H1 (cell line): ENCODE results near the gene DDAH2. TPM values are rescaled to one million over a fixed set of nuclear protein-coding genes. Genes with fewer than 3 reads are reported as not detected.

Experiments used
- CTCF ChIA-PET: fragments of 300-600 bp; sonication (Branson Sonifier 250); formaldehyde crosslinking; loops from one replicate; lab custom pipeline; 2021; ENCODE audit not compliant: partially characterized antibody; lab: Charles Lee
- POLR2A ChIA-PET: fragments of 300-600 bp; sonication (Branson Sonifier 250); formaldehyde crosslinking; loops from one replicate; lab custom pipeline; 2021; ENCODE audit warnings: inconsistent platforms; ENCODE audit not compliant: partially characterized antibody; lab: Charles Lee
- DNase-seq, 2 experiments: peaks; one replicate each; pipeline versions ENCODE4 v3.0.0 to v3.0.0-alpha.2; 2010 to 2022; ENCODE audit warnings: low spot score in 2 of 2, low read depth in 1 of 2, mixed read lengths in 1 of 2
- FAIRE-seq: peaks from 2 replicates; lab custom pipeline; 2011; peaks lifted over from hg19 to GRCh38; lab: Jason Lieb, UNC
- H2AFZ ChIP-seq: 2 replicates; pipeline ENCODE4 v1.8.1; 2012; ENCODE audit warnings: low read length, inconsistent platforms
- H2AK5ac ChIP-seq: 2 replicates; pipeline ENCODE4 v1.6.1; 2013; ENCODE audit warnings: low read depth, low read length
- H2BK120ac ChIP-seq: replicated peaks from 2 replicates; pipeline ENCODE3; 2013; ENCODE audit warnings: low read depth, low read length, inconsistent platforms
- H2BK12ac ChIP-seq: 2 replicates; pipeline ENCODE4 v1.6.1; 2013; ENCODE audit warnings: low read depth, low read length
- H2BK15ac ChIP-seq: 2 replicates; pipeline ENCODE4 v1.6.1; 2013; ENCODE audit warnings: low read length
- H2BK20ac ChIP-seq: 2 replicates; pipeline ENCODE4 v1.6.1; 2013; ENCODE audit warnings: low read length
- H2BK5ac ChIP-seq: 2 replicates; pipeline ENCODE4 v1.6.1; 2013; ENCODE audit warnings: low read depth, low read length
- H3K14ac ChIP-seq: 2 replicates; pipeline ENCODE4 v1.6.1; 2013; ENCODE audit warnings: inconsistent platforms; ENCODE audit not compliant: insufficient read length
- H3K18ac ChIP-seq: 2 replicates; pipeline ENCODE4 v1.6.1; 2013; ENCODE audit warnings: low read length; ENCODE audit errors: extremely low read depth
- H3K23ac ChIP-seq: 2 replicates; pipeline ENCODE4 v1.6.1; 2013; ENCODE audit warnings: inconsistent platforms; ENCODE audit not compliant: insufficient read length
- H3K23me2 ChIP-seq: 2 replicates; pipeline ENCODE4 v1.6.1; 2013; ENCODE audit warnings: low read depth, low read length
- H3K27ac ChIP-seq: 2 replicates; pipeline ENCODE4 v1.6.1; 2011; ENCODE audit warnings: low read depth, low read length, inconsistent platforms
- H3K27me3 ChIP-seq, 4 experiments: replicated peaks in 1 of 4; 1 replicate in 1 of 4; 2 replicates in 3 of 4; pipeline versions ENCODE4 v1.6.1 to v1.8.1; 2011 to 2013; ENCODE audit warnings: low read length in 3 of 4, mild to moderate bottlenecking in 3 of 4, inconsistent platforms in 2 of 4, mixed read lengths in 2 of 4, moderate library complexity in 1 of 4; ENCODE audit not compliant: control insufficient read depth in 3 of 4, insufficient read depth in 3 of 4; ENCODE audit errors: extremely low read depth in 1 of 4
- H3K36me3 ChIP-seq, 4 experiments: 2 replicates each; pipeline versions ENCODE4 v1.6.1 to v1.8.1; 2011 to 2013; ENCODE audit warnings: mild to moderate bottlenecking in 4 of 4, low read length in 3 of 4, moderate library complexity in 2 of 4, control low read depth in 1 of 4, inconsistent platforms in 1 of 4; ENCODE audit not compliant: insufficient read depth in 4 of 4, control insufficient read depth in 2 of 4
- H3K4ac ChIP-seq: replicated peaks from 2 replicates; pipeline ENCODE3; 2013; ENCODE audit warnings: low read length, low read depth, mixed read lengths, inconsistent platforms; ENCODE audit not compliant: insufficient read length
- H3K4me1 ChIP-seq, 4 experiments: replicated peaks in 1 of 4; 1 replicate in 1 of 4; 2 replicates in 3 of 4; pipeline versions ENCODE4 v1.6.1 to v1.8.1; 2011 to 2013; ENCODE audit warnings: low read length in 3 of 4, inconsistent platforms in 2 of 4, mixed read lengths in 1 of 4; ENCODE audit not compliant: insufficient read depth in 4 of 4, control insufficient read depth in 3 of 4
- H3K4me2 ChIP-seq, 2 experiments: 2 replicates each; pipeline versions ENCODE4 v1.6.1 to v1.8.1; 2011 to 2013; ENCODE audit warnings: low read depth in 2 of 2, low read length in 2 of 2, control low read depth in 1 of 2, inconsistent platforms in 1 of 2, mild to moderate bottlenecking in 1 of 2; ENCODE audit not compliant: insufficient read depth in 1 of 2
- H3K4me3 ChIP-seq, 4 experiments: fragments of 200-600, 300-600 bp in 1 of 4; sonication (generic), shearing (Covaris generic), sonication (Bioruptor Twin) in 1 of 4; 2 replicates each; pipeline versions ENCODE4 v1.5.1 to v1.8.1; 2011 to 2016; ENCODE audit warnings: low read length in 4 of 4, low read depth in 3 of 4, control low read depth in 2 of 4, inconsistent platforms in 2 of 4, mild to moderate bottlenecking in 2 of 4, mixed read lengths in 1 of 4, moderate library complexity in 1 of 4; ENCODE audit not compliant: insufficient read depth in 2 of 4; ENCODE audit errors: extremely low read depth in 1 of 4
- H3K56ac ChIP-seq: replicated peaks from 2 replicates; pipeline ENCODE3; 2013; ENCODE audit warnings: low read depth, mild to moderate bottlenecking, mixed read lengths, low read length, inconsistent platforms; ENCODE audit not compliant: insufficient read length
- H3K79me1 ChIP-seq: 2 replicates; pipeline ENCODE4 v1.6.1; 2013; ENCODE audit warnings: low read depth, low read length, control low read depth
- H3K79me2 ChIP-seq, 2 experiments: 2 replicates each; pipeline versions ENCODE4 v1.6.1 to v1.8.1; 2012 to 2013; ENCODE audit warnings: low read length in 2 of 2, mild to moderate bottlenecking in 2 of 2, inconsistent platforms in 1 of 2; ENCODE audit not compliant: insufficient read depth in 2 of 2, control insufficient read depth in 1 of 2
- H3K9ac ChIP-seq, 4 experiments: replicated peaks in 1 of 4; 1 replicate in 1 of 4; 2 replicates in 3 of 4; pipeline versions ENCODE4 v1.6.1 to v1.8.1; 2011 to 2013; ENCODE audit warnings: low read depth in 3 of 4, low read length in 3 of 4, control low read depth in 2 of 4, mild to moderate bottlenecking in 2 of 4, moderate library complexity in 2 of 4, inconsistent platforms in 1 of 4; ENCODE audit errors: extremely low read depth in 1 of 4
- H3K9me3 ChIP-seq, 2 experiments: 2 replicates each; pipeline versions ENCODE4 v1.6.1 to v1.8.1; 2012 to 2013; ENCODE audit warnings: mild to moderate bottlenecking in 2 of 2, moderate library complexity in 2 of 2, control low read depth in 1 of 2, inconsistent platforms in 1 of 2, low read depth in 1 of 2, low read length in 1 of 2, mixed read lengths in 1 of 2; ENCODE audit not compliant: insufficient read depth in 2 of 2
- H4K20me1 ChIP-seq, 2 experiments: replicated peaks in 1 of 2; 2 replicates each; pipeline versions ENCODE3 to v1.8.1; 2011 to 2013; ENCODE audit warnings: inconsistent platforms in 2 of 2, low read length in 2 of 2, mild to moderate bottlenecking in 1 of 2; ENCODE audit not compliant: insufficient read depth in 2 of 2, control insufficient read depth in 1 of 2
- H4K5ac ChIP-seq: 2 replicates; pipeline ENCODE4 v1.6.1; 2013; ENCODE audit warnings: low read length, low read depth, mixed read lengths, inconsistent platforms; ENCODE audit not compliant: insufficient read length
- H4K8ac ChIP-seq: 2 replicates; pipeline ENCODE4 v1.8.0; 2013; ENCODE audit warnings: mild to moderate bottlenecking, moderate library complexity, low read length, inconsistent platforms; ENCODE audit not compliant: insufficient read depth; ENCODE audit errors: extremely low read depth
- H4K91ac ChIP-seq: replicated peaks from 2 replicates; pipeline ENCODE3; 2013; ENCODE audit warnings: low read length, mixed read lengths, inconsistent platforms; ENCODE audit not compliant: insufficient read length
- ATF2 ChIP-seq: IDR thresholded peaks from 2 replicates; pipeline ENCODE4 v1.6.1; 2012; ENCODE audit warnings: low read length, inconsistent platforms
- ATF3 ChIP-seq: IDR thresholded peaks from 2 replicates; pipeline ENCODE4 v1.6.1; 2011; ENCODE audit warnings: low read depth, mild to moderate bottlenecking, low read length; ENCODE audit not compliant: insufficient read depth
- JUND ChIP-seq: IDR thresholded peaks from 2 replicates; pipeline ENCODE4 v1.6.1; 2011; ENCODE audit warnings: mild to moderate bottlenecking, improper control_type of control experiment, low read length
- KDM5A ChIP-seq: fragments of 200-600 bp; IDR thresholded peaks from 2 replicates; pipeline ENCODE4 v1.7.1; 2012; ENCODE audit warnings: mild to moderate bottlenecking, low read length, inconsistent platforms, mixed read lengths
- MAX ChIP-seq: IDR thresholded peaks from 2 replicates; pipeline ENCODE4 v1.6.1; 2012; ENCODE audit warnings: inconsistent platforms
- RAD21 ChIP-seq, 2 experiments: IDR thresholded peaks in 1 of 2; conservative IDR thresholded peaks in 1 of 2; 2 replicates each; pipeline ENCODE4 v1.6.1; 2011; ENCODE audit warnings: low read depth in 2 of 2, low read length in 2 of 2, improper control_type of control experiment in 1 of 2, inconsistent platforms in 1 of 2, mild to moderate bottlenecking in 1 of 2, moderate library complexity in 1 of 2
- SUZ12 ChIP-seq: fragments of 200-600 bp; sonication (generic); IDR thresholded peaks from 2 replicates; pipeline ENCODE4 v1.6.1; 2012; ENCODE audit warnings: mild to moderate bottlenecking, inconsistent platforms, low read length, moderate library complexity, mixed read lengths
- ZNF274 ChIP-seq: IDR thresholded peaks from 2 replicates; pipeline ENCODE4 v1.7.0; 2012; ENCODE audit warnings: low read length, borderline replicate concordance; ENCODE audit errors: extremely low read depth
- WGBS, 2 experiments: shearing (Covaris generic) in 1 of 2; methylation state at CpG; one replicate each; pipeline versions ENCODE4 v1.1.6 to v1.1.7; 2013 to 2015; ENCODE audit warnings: low lambda C conversion rate in 2 of 2, mixed read lengths in 2 of 2, inconsistent platforms in 1 of 2, low coverage in 1 of 2, missing lambda C conversion rate in 1 of 2; ENCODE audit not compliant: insufficient replicate concordance in 2 of 2, insufficient coverage in 1 of 2, insufficient read length in 1 of 2; ENCODE audit errors: extremely low coverage in 1 of 2, missing lambda C conversion rate in 1 of 2; 5-methylcytosine and 5-hydroxymethylcytosine counted together
- polyA plus RNA-seq, 7 experiments: library from polyadenylated mRNA; depleted of rRNA in 3 of 7; stranded (reverse) in 5 of 7; unstranded in 2 of 7; fragments of >200 nt in 5 of 7; fragments of 200-250 nt in 2 of 7; gene quantifications; 1 replicate in 5 of 7; 2 replicates in 1 of 7; 4 replicates in 1 of 7; pipeline versions ENCODE4 v1.2.1 to v1.2.3, GENCODE V29; 2011 to 2013; ENCODE audit warnings: missing spikeins in 2 of 7, mixed read lengths in 2 of 7
- total RNA-seq: library from RNA; stranded (reverse); fragmentation: NEBNext Ultra II Directional; extraction: Animal tissue kit (Norgen Biotek cat#: 25700); gene quantifications from 2 replicates; pipeline ENCODE4 v1.2.1, GENCODE V29; 2021

Gene DDAH2
- total and polyA plus RNA-seq, 2 of the 8 experiments (the other 6 are each of a cell fraction or from before 2014, with no cell fraction given), result 53.3 to 73.5 TPM

- Histone ChIP-seq H3K56ac (no peak overlapping the region), H2BK20ac (no peak overlapping the region), H3K4me1 (peaks cover 0 to 7% (median 3%) of the 10 kb centered on the region in 4 experiments; a peak in 4 of 7 replicates), H3K23ac (no peak overlapping the region), H3K4ac (no peak overlapping the region), H3K4me3 (no peak overlapping the region), H2BK12ac (0 out of 2 replicates have a peak overlapping the region, but pooled peaks have one; percentile 27), H3K9me3 (no peaks in the 10 kb centered on the region), H4K91ac (no peak overlapping the region), H3K79me2 (no peaks in the 10 kb centered on the region), H2BK5ac (no peak overlapping the region), H3K27me3 (no peaks in the 10 kb centered on the region), H3K9ac (no peak overlapping the region), H2AK5ac (no peak overlapping the region), H2BK120ac (no peak overlapping the region), H4K8ac (no peak overlapping the region), H2AFZ (no peak overlapping the region), H3K4me2 (no peak overlapping the region), H3K23me2 (no peaks in the 10 kb centered on the region), H3K18ac (no peak overlapping the region), H3K27ac (no peak overlapping the region), H2BK15ac (no peak overlapping the region), H3K36me3 (peaks cover 5 to 26% (median 20%) of the 10 kb centered on the region in 4 experiments; a peak in 7 of 8 replicates), H4K5ac (no peak overlapping the region), H4K20me1 (no peaks in the 10 kb centered on the region), H3K14ac (no peak overlapping the region), H3K79me1 (no peaks in the 10 kb centered on the region)
- DNase-seq (no peak), FAIRE-seq (no peak)
- ChIA-PET POLR2A (interaction anchor here (0.6 to 10.7 kb wide), 19 partner anchors 9 to 308 kb away, joined by 3 to 85 read pairs (median 4); partner anchors contain the start of genes C6orf47, DDAH2, DXO and GPANK1), CTCF (interaction anchor here (0.7 to 14.4 kb wide), 9 partner anchors 9 to 230 kb away, joined by 3 to 228 read pairs (median 4); partner anchors contain the start of genes ATP6V1G2, DDAH2, LY6G6D and MPIG6B)
- whole genome bisulfite sequencing, 2 experiments, result 93% methylated on average over 32 of the region's 32 CpGs; no CpG with 5 or more reads in 1 of the 2 experiments
- TF ChIP-seq MAX, result no peak
- TF ChIP-seq KDM5A, result no peak
- TF ChIP-seq ZNF274, result no peak
- no peak for TF ChIP-seq SUZ12
- no peak for TF ChIP-seq RAD21 (IDR thresholded peaks at IDR 0.05 in 1 of 2, conservative IDR thresholded peaks at IDR 0.05 in 1 of 2; ENCODE audit: low read depth in 2 of 2, low read length in 2 of 2)
- no peak for TF ChIP-seq ATF3
- TF ChIP-seq ATF2, result no peak
- TF ChIP-seq JUND, result no peak
Measured at GRCh38 chr6:31775633-31776484, 46.8 kb upstream of the DDAH2 start.
